ENCODE measurements around the gene SIX5. TPM values are rescaled to one million over a fixed set of nuclear protein-coding genes. Genes with fewer than 3 reads are reported as not detected.

Gene SIX5
- total RNA-seq, 2 experiments from 2014 or later, result 9.4 to 15.2 TPM

GRCh38 chr19:45798995-45799517 is 30.0 kb upstream of the SIX5 start:
- peaks cover 11% of the 10 kb centered on the region for H3K4me1 ChIP-seq (ENCODE audit: insufficient read depth, low read length, poor library complexity, severe bottlenecking)
- peak; percentile 70 for DNase-seq (ENCODE audit: low spot score)
- H3K4me2 ChIP-seq (ENCODE audit: low read length), result peak overlapping the region; percentile 40
- no peaks in the 10 kb centered on the region for H3K79me2 ChIP-seq (ENCODE audit: insufficient read depth, low read depth, low read length)
- no TSS peak for BruUV-seq (replicated peaks)
- no peaks in the 10 kb centered on the region for H3K9me2 ChIP-seq (ENCODE audit: insufficient read depth, low read length)
- H2AFZ ChIP-seq (ENCODE audit: low read length), result no peak overlapping the region
- H3K36me3 ChIP-seq (ENCODE audit: insufficient read depth, low read length), result no peaks in the 10 kb centered on the region
- H3K9me3 ChIP-seq (ENCODE audit: low read length), result no peaks in the 10 kb centered on the region
- intact Hi-C loops (cut with micrococcal nuclease; ENCODE audit: unreplicated experiment), result loop anchor here (1.0 kb wide), 1 partner anchor 29 kb away; no protein-coding TSS in a partner anchor
- no peaks in the 10 kb centered on the region for H4K20me1 ChIP-seq (ENCODE audit: insufficient read depth, low read length)
- ChIA-PET CTCF (ENCODE audit: unreplicated experiment) (interaction anchor here (1.7 kb wide), 1 partner anchor 30 kb away, joined by 5 read pairs; the partner anchor contains the start of gene SIX5), POLR2A (interaction anchor here (0.7 kb wide), 1 partner anchor 25 kb away, joined by 4 read pairs; no protein-coding TSS in a partner anchor)
- TF ChIP-seq EZH2phosphoT487 (IDR thresholded peaks at IDR 0.05; ENCODE audit: borderline replicate concordance, low read depth, low read length), result no peak
- TF ChIP-seq, protein P1, sequence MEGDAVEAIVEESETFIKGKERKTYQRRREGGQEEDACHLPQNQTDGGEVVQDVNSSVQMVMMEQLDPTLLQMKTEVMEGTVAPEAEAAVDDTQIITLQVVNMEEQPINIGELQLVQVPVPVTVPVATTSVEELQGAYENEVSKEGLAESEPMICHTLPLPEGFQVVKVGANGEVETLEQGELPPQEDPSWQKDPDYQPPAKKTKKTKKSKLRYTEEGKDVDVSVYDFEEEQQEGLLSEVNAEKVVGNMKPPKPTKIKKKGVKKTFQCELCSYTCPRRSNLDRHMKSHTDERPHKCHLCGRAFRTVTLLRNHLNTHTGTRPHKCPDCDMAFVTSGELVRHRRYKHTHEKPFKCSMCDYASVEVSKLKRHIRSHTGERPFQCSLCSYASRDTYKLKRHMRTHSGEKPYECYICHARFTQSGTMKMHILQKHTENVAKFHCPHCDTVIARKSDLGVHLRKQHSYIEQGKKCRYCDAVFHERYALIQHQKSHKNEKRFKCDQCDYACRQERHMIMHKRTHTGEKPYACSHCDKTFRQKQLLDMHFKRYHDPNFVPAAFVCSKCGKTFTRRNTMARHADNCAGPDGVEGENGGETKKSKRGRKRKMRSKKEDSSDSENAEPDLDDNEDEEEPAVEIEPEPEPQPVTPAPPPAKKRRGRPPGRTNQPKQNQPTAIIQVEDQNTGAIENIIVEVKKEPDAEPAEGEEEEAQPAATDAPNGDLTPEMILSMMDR (conservative IDR thresholded peaks at IDR 0.05; ENCODE audit: low read length), result peak; percentile 87
- H3K4me3 ChIP-seq (ENCODE audit: low read depth, low read length, poor library complexity, severe bottlenecking), result no peak overlapping the region
- H3K27ac ChIP-seq (ENCODE audit: low read depth, low read length, poor library complexity, severe bottlenecking), result no peak overlapping the region

GRCh38 chr19:45794627-45795026 is 25.6 kb upstream of the SIX5 start:
- no peaks in the 10 kb centered on the region for H3K9me3 ChIP-seq (ENCODE audit: low read length)
- peaks cover 11% of the 10 kb centered on the region; the same call in 1 of the 2 replicates for H3K79me2 ChIP-seq (ENCODE audit: insufficient read depth, low read depth, low read length)
- no peaks in the 10 kb centered on the region for H3K9me2 ChIP-seq (ENCODE audit: insufficient read depth, low read length)
- intact Hi-C loops (cut with micrococcal nuclease; ENCODE audit: unreplicated experiment), result no loop called here
- TF ChIP-seq, protein P1 (conservative IDR thresholded peaks at IDR 0.05; ENCODE audit: low read length), result no peak
- no peak for TF ChIP-seq EZH2phosphoT487 (IDR thresholded peaks at IDR 0.05; ENCODE audit: borderline replicate concordance, low read depth, low read length)
- no peak overlapping the region for H3K4me3 ChIP-seq (ENCODE audit: low read depth, low read length, poor library complexity, severe bottlenecking)
- H2AFZ ChIP-seq (ENCODE audit: low read length), result no peak overlapping the region
- no peak overlapping the region for H3K27ac ChIP-seq (ENCODE audit: low read depth, low read length, poor library complexity, severe bottlenecking)
- H3K4me1 ChIP-seq (ENCODE audit: insufficient read depth, low read length, poor library complexity, severe bottlenecking), result peaks cover 28% of the 10 kb centered on the region
- POLR2A ChIA-PET, result interaction anchor here (0.9 kb wide), 1 partner anchor 133 kb away, joined by 3 read pairs; no protein-coding TSS in a partner anchor
- no peak for DNase-seq (ENCODE audit: low spot score)
- no peak overlapping the region for H3K4me2 ChIP-seq (ENCODE audit: low read length)
- H3K36me3 ChIP-seq (ENCODE audit: insufficient read depth, low read length), result peaks cover 6% of the 10 kb centered on the region; the same call in 1 of the 2 replicates
- 0 out of 2 replicates have a peak, but pooled peaks cover 11% of the 10 kb centered on the region for H4K20me1 ChIP-seq (ENCODE audit: insufficient read depth, low read length)
- BruUV-seq (replicated peaks), result no TSS peak
- CTCF ChIA-PET (ENCODE audit: unreplicated experiment), result no interaction called here

GRCh38 chr19:45793876-45794275 is 24.8 kb upstream of the SIX5 start:
- CTCF ChIA-PET (ENCODE audit: unreplicated experiment), result no interaction called here
- no peak overlapping the region for H2AFZ ChIP-seq (ENCODE audit: low read length)
- TF ChIP-seq EZH2phosphoT487 (IDR thresholded peaks at IDR 0.05; ENCODE audit: borderline replicate concordance, low read depth, low read length), result no peak
- TF ChIP-seq, protein P1 (conservative IDR thresholded peaks at IDR 0.05; ENCODE audit: low read length), result no peak
- peaks cover 11% of the 10 kb centered on the region; the same call in 1 of the 2 replicates for H3K79me2 ChIP-seq (ENCODE audit: insufficient read depth, low read depth, low read length)
- H3K36me3 ChIP-seq (ENCODE audit: insufficient read depth, low read length), result peaks cover 14% of the 10 kb centered on the region
- 0 out of 2 replicates have a peak, but pooled peaks cover 11% of the 10 kb centered on the region for H4K20me1 ChIP-seq (ENCODE audit: insufficient read depth, low read length)
- H3K4me3 ChIP-seq (ENCODE audit: low read depth, low read length, poor library complexity, severe bottlenecking), result no peak overlapping the region
- no peak overlapping the region for H3K4me2 ChIP-seq (ENCODE audit: low read length)
- BruUV-seq (replicated peaks), result no TSS peak
- no peak for DNase-seq (ENCODE audit: low spot score)
- H3K4me1 ChIP-seq (ENCODE audit: insufficient read depth, low read length, poor library complexity, severe bottlenecking), result peaks cover 25% of the 10 kb centered on the region
- H3K9me3 ChIP-seq (ENCODE audit: low read length), result no peaks in the 10 kb centered on the region
- no peak overlapping the region for H3K27ac ChIP-seq (ENCODE audit: low read depth, low read length, poor library complexity, severe bottlenecking)
- no peaks in the 10 kb centered on the region for H3K9me2 ChIP-seq (ENCODE audit: insufficient read depth, low read length)
- POLR2A ChIA-PET, result no interaction called here
- intact Hi-C loops (cut with micrococcal nuclease; ENCODE audit: unreplicated experiment), result no loop called here
